ENCODE data around the gene RFX3. TPM values are rescaled to one million over a fixed set of nuclear protein-coding genes. Genes with fewer than 3 reads are reported as not detected.

Gene RFX3
- total RNA-seq, 4 donors from 2014 or later = 8.4 to 15.3 (median 9.7) TPM

DNA sequence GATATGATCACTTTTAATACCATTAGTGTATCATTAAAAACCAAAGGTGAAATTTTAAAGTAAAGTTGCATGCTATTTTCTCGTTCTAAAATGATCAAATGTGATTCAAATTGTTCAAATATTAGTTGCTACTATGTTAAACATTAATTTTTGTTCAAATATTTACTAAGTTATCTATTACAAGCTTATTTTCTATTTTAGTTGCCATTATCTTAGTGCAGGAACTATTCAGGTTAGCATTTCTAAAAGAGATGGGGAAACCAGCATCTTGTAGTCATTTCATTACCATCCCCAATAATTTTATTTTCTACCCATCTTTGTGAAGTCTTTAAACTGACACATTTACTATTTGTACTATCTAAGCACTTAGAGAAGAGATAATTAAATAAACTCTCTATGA, 166.0 kb downstream of the RFX3 start:
- TF ChIP-seq CTCF (IDR thresholded peaks at IDR 0.05; ENCODE audit: low read depth) = no peak

- no peak for TF ChIP-seq CTCF (IDR thresholded peaks at IDR 0.05; ENCODE audit: low read depth)
Observed at GRCh38 chr9:3359048-3359692, 166.6 kb downstream of the RFX3 start.

GRCh38 chr9:3348169-3348568, 177.6 kb downstream of the RFX3 start:
- no peak for TF ChIP-seq CTCF (IDR thresholded peaks at IDR 0.05; ENCODE audit: low read depth)

DNA sequence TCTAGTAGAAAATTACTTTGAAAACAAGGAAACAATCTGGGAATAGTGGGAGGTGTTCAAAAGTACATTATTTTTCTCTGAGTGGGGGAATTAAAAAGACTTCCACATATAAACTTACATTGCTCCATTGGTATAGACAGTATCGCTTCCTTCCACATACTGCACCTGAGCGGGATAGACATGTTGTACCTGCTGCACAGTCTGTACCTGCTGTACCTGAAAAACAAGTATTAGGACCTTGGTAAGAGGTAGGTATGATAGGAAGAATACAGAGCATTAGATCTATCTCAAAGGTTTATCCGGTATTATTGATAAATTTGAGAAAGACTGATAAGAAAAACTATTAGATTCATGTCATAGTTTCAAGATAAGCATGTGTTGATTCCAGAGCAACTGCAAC, 179.3 kb downstream of the RFX3 start:
- no peak for TF ChIP-seq CTCF (IDR thresholded peaks at IDR 0.05; ENCODE audit: low read depth)

- TF ChIP-seq CTCF (IDR thresholded peaks at IDR 0.05; ENCODE audit: low read depth) = no peak
Observed at GRCh38 chr9:3343671-3344070, 182.1 kb downstream of the RFX3 start.

GRCh38 chr9:3342159-3342777, 183.5 kb downstream of the RFX3 start:
- no peak for TF ChIP-seq CTCF (IDR thresholded peaks at IDR 0.05; ENCODE audit: low read depth)

GRCh38 chr9:3337515-3338225, 188.1 kb downstream of the RFX3 start:
- no peak for TF ChIP-seq CTCF (IDR thresholded peaks at IDR 0.05; ENCODE audit: low read depth)

All from subcutaneous adipose tissue (tissue), 4 donors.